Left lung (tissue), 10 donors: ENCODE results near the gene NR6A1. TPM values are rescaled to one million over a fixed set of nuclear protein-coding genes. Genes with fewer than 3 reads are reported as not detected.

Experiments
- ATAC-seq: fragments of 200-7000 bp; cut with Tn5 transposase; one replicate; pipeline ENCODE4 v1.9.1; 2020; ENCODE audit warnings: moderate library complexity
- DNase-seq, 4 donors: peaks; one replicate each; pipeline ENCODE4 v3.0.0-alpha.2; 2013 to 2020
- H3K27ac ChIP-seq, 2 donors: fragments of 200-600 bp; sonication (generic) in 1 of 2; one replicate each; pipeline versions ENCODE4 v1.5.0 to v1.8.0; 2020 to 2021
- H3K27me3 ChIP-seq, 2 donors: fragments of 200-600 bp; sonication (generic) in 1 of 2; one replicate each; pipeline versions ENCODE4 v1.5.0 to v1.8.0; 2020 to 2021
- H3K36me3 ChIP-seq, 2 donors: fragments of 200-600 bp; sonication (generic) in 1 of 2; one replicate each; pipeline versions ENCODE4 v1.5.0 to v1.8.0; 2020 to 2021
- H3K4me1 ChIP-seq, 2 donors: fragments of 200-600 bp; one replicate each; pipeline ENCODE4 v1.8.0; 2021
- H3K4me3 ChIP-seq, 2 donors: fragments of 200-600 bp; sonication (generic) in 1 of 2; one replicate each; pipeline versions ENCODE4 v1.5.0 to v1.8.0; 2020 to 2021; ENCODE audit warnings: mild to moderate bottlenecking in 1 of 2
- H3K9me3 ChIP-seq, 2 donors: fragments of 200-600 bp; sonication (generic) in 1 of 2; one replicate each; pipeline versions ENCODE4 v1.5.0 to v1.8.0; 2020 to 2021
- CTCF ChIP-seq, 2 donors: fragments of 200-600 bp; sonication (generic) in 1 of 2; IDR thresholded peaks; one replicate each; pipeline versions ENCODE4 v1.5.0 to v1.8.0; 2021; ENCODE audit warnings: antibody characterized with exemption in 2 of 2
- intact Hi-C, 2 donors: fragments of 100-400 bp; cut with DNase I; formaldehyde crosslinking; loops; one replicate each; pipeline versions ENCODE4 v1.11.2 to v1.14.2; 2022
- polyA plus RNA-seq, 6 donors: library from polyadenylated mRNA; unstranded; fragments of 120-200 nt; gene quantifications; one replicate each; pipeline ENCODE4 v1.2.1, GENCODE V29; 2013; ENCODE audit not compliant: insufficient read length in 6 of 6
- total RNA-seq, 2 donors: library from RNA; stranded (reverse); fragmentation: NEBNext Ultra II Directional; extraction: Animal tissue kit (Norgen Biotek cat#: 25700); gene quantifications; one replicate each; pipeline ENCODE4 v1.2.1, GENCODE V29; 2021
- donor health status: DM: no; HTN: yes; CAD: no.
- donor health status: DM: no; HTN: no; CAD: no.

Gene NR6A1
- total and polyA plus RNA-seq, 8 donors, result 1.2 to 4.1 (median 1.7) TPM

GRCh38 chr9:124625087-124625486, 146.0 kb downstream of the NR6A1 start:
- Histone ChIP-seq H3K36me3 (no peaks in the 10 kb centered on the region), H3K27ac (no peak overlapping the region), H3K9me3 (no peaks in the 10 kb centered on the region), H3K4me3 (no peak overlapping the region), H3K27me3 (no peaks in the 10 kb centered on the region), H3K4me1 (no peaks in the 10 kb centered on the region)
- intact Hi-C loops, result loop anchor here in 1 of 2 donors (5.0 kb wide), 1 partner anchor 82 kb away; no protein-coding TSS in a partner anchor
- ATAC-seq (no peak), DNase-seq (no peak)
- TF ChIP-seq CTCF (IDR thresholded peaks at IDR 0.05), result no peak

GRCh38 chr9:124624735-124624992, 146.4 kb downstream of the NR6A1 start:
- ATAC-seq (no peak), DNase-seq (no peak)
- Histone ChIP-seq H3K27ac (no peak overlapping the region), H3K27me3 (no peaks in the 10 kb centered on the region), H3K36me3 (no peaks in the 10 kb centered on the region), H3K4me1 (no peaks in the 10 kb centered on the region), H3K9me3 (no peaks in the 10 kb centered on the region), H3K4me3 (no peak overlapping the region)
- intact Hi-C loops, result no loop called here
- no peak for TF ChIP-seq CTCF (IDR thresholded peaks at IDR 0.05)

GRCh38 chr9:124623966-124624734, 147.0 kb downstream of the NR6A1 start:
- intact Hi-C loops, result no loop called here
- no peaks in the 10 kb centered on the region for H3K27me3 ChIP-seq
- no peaks in the 10 kb centered on the region for H3K9me3 ChIP-seq

GRCh38 chr9:124622882-124623281, 148.2 kb downstream of the NR6A1 start:
- no peak for TF ChIP-seq CTCF (IDR thresholded peaks at IDR 0.05)
- ATAC-seq (no peak), DNase-seq (no peak)
- no peaks in the 10 kb centered on the region for H3K9me3 ChIP-seq
- H3K27ac ChIP-seq, result no peak overlapping the region
- no peaks in the 10 kb centered on the region for H3K36me3 ChIP-seq
- no peaks in the 10 kb centered on the region for H3K4me1 ChIP-seq
- no peaks in the 10 kb centered on the region for H3K27me3 ChIP-seq
- no peak overlapping the region for H3K4me3 ChIP-seq
- intact Hi-C loops, result no loop called here

More at GRCh38 chr9:124623966-124624734, 147.0 kb downstream of the NR6A1 start:
- Histone ChIP-seq H3K4me1 (no peaks in the 10 kb centered on the region), H3K36me3 (no peaks in the 10 kb centered on the region), H3K27ac (no peak overlapping the region), H3K4me3 (no peak overlapping the region)
- TF ChIP-seq CTCF (IDR thresholded peaks at IDR 0.05), result no peak
- ATAC-seq (no peak), DNase-seq (no peak)

GRCh38 chr9:124621371-124622328, 149.5 kb downstream of the NR6A1 start:
- Histone ChIP-seq H3K27me3 (no peaks in the 10 kb centered on the region), H3K4me3 (no peak overlapping the region), H3K27ac (no peak overlapping the region), H3K4me1 (no peaks in the 10 kb centered on the region), H3K9me3 (no peaks in the 10 kb centered on the region), H3K36me3 (no peaks in the 10 kb centered on the region)
- intact Hi-C loops, result no loop called here
- no peak for TF ChIP-seq CTCF (IDR thresholded peaks at IDR 0.05)
- DNase-seq (no peak), ATAC-seq (no peak)
